ENCODE data around the gene IPO11.

DNA sequence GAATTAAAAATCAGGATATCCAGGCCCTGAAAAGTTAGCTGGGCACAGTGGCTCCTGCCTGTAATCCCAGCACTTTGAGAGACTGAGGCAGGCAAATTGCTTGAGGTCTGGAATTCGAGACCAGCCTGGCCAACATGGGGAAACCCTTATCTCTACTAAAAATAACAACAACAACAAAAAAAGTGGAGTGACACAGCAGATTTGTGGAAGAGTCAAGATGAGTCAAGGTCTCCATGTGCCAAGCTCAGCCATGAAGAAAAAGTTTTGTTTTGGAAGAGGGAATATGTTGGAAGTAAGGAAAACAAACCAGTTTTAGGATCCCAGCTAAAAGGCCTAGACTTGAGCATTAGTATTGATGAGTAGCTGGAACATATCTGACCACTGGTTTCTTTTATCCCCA, 180.8 kb downstream of the IPO11 start:
- TF ChIP-seq FOS (IDR thresholded peaks at IDR 0.05; ENCODE audit: low read depth, low read length) (no peak), CEBPB (IDR thresholded peaks at IDR 0.05; ENCODE audit: low read depth, low read length) (no peak)

All from IMR-90 (cell line).